ENCODE measurements around the gene MYH14. TPM values are rescaled to one million over a fixed set of nuclear protein-coding genes. Genes with fewer than 3 reads are reported as not detected.

The MYH14 gene
- total and polyA plus RNA-seq, 2 of the 13 experiments (the other 11 are each of a cell fraction or from before 2014, with no cell fraction given), result 5.5 to 5.8 TPM

DNA sequence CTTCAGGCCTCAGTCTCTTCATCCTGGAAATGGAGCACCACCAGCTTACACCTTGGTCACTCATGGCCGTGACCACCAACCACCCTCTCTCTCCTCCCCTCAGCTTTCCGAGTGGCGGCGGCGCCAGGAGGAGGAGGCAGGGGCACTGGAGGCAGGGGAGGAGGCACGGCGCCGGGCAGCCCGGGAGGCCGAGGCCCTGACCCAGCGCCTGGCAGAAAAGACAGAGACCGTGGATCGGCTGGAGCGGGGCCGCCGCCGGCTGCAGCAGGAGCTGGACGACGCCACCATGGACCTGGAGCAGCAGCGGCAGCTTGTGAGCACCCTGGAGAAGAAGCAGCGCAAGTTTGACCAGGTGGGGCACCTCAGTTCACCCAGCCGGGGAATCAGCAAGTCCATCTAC is 78.1 kb downstream of the MYH14 start:
- WGBS (ENCODE audit: low lambda C conversion rate), result 100% methylated on average over 1 of the region's 22 CpGs
- Histone ChIP-seq H3K4me3 (replicated peaks in 1 of 3; ENCODE audit: insufficient read depth in 1 of 3, low read depth in 2 of 3, low read length in 3 of 3) (no peak overlapping the region), H3K79me2 (ENCODE audit: insufficient read depth, low read length) (no peaks in the 10 kb centered on the region), H3K27ac (ENCODE audit: extremely low read length, insufficient read depth, low read length) (no peak overlapping the region), H2AFZ (ENCODE audit: low read length) (no peak overlapping the region), H4K20me1 (ENCODE audit: insufficient read depth, low read length) (no peaks in the 10 kb centered on the region), H3K27me3 (ENCODE audit: control insufficient read depth in 1 of 2, insufficient read depth in 2 of 2, low read length in 2 of 2) (no peaks in the 10 kb centered on the region), H3K36me3 (replicated peaks in 1 of 2; ENCODE audit: control insufficient read depth in 1 of 2, insufficient read depth in 2 of 2, low read length in 2 of 2) (peaks cover 4 to 9% of the 10 kb centered on the region in 2 experiments; a peak in 1 of 5 replicates), H3K9ac (ENCODE audit: insufficient read depth, low read depth, low read length) (no peak overlapping the region), H3K9me3 (ENCODE audit: low read length) (peaks cover 3% of the 10 kb centered on the region; the same call in 1 of the 2 replicates), H3K4me2 (ENCODE audit: low read depth, low read length) (no peak overlapping the region), H3K4me1 (ENCODE audit: insufficient read depth, low read length) (peaks cover 10% of the 10 kb centered on the region)
- no peak for ATAC-seq
- FAIRE-seq, result no peak
- TF ChIP-seq ZNF768 (CRISPR knock-in tag; IDR thresholded peaks at IDR 0.05) (peak; percentile 12; the same call in 1 of the 2 replicates), ZNF333 (CRISPR knock-in tag; IDR thresholded peaks at IDR 0.05; ENCODE audit: borderline replicate concordance) (no peak), ZNF629 (CRISPR knock-in tag; conservative IDR thresholded peaks at IDR 0.05) (peak; percentile 31; the same call in 1 of the 2 replicates)
- ChIA-PET POLR2A (no interaction called here), CTCF (ENCODE audit: low intra/inter-chr PET ratio, low total read pairs) (no interaction called here)
- no TSS peak for BruUV-seq (replicated peaks)
- intact Hi-C loops (cut with micrococcal nuclease; ENCODE audit: unreplicated experiment), result no loop called here
- in situ Hi-C loops (cut with HindIII; ENCODE audit: extremely low pct_ligation_motif_present, low pct_unique_long_range_greater_than_20kb), result no loop called here
- no peak for DNase-seq (ENCODE audit: low spot score)

DNA sequence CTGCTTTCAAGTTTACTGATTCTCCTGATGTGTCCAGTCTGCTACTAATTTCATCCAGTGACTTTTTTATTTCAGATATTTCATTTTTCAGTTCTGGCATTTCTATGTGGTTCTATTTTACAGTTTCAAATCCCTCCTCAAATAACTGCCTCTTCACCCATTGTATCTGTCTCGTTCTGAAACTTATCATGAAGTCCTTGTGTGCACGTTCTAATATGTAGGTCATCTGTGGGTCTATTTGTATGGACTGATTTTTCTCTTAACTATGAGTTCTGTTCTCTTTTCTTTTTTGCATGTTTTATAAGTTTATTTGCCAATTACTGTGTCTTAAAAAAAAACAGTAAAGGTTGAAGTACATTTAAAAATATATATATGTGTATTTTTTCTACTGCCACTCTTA is 82.4 kb downstream of the MYH14 start:
- 87% methylated on average over 2 of the region's 2 CpGs for WGBS (ENCODE audit: low lambda C conversion rate)
- ATAC-seq (no peak), DNase-seq (ENCODE audit: low spot score) (no peak), FAIRE-seq (no peak)
- ChIA-PET POLR2A (no interaction called here), CTCF (ENCODE audit: low intra/inter-chr PET ratio, low total read pairs) (no interaction called here)
- Histone ChIP-seq H3K9ac (ENCODE audit: insufficient read depth, low read depth, low read length) (no peak overlapping the region), H2AFZ (ENCODE audit: low read length) (no peak overlapping the region), H3K9me3 (ENCODE audit: low read length) (peaks cover 3% of the 10 kb centered on the region; the same call in 1 of the 2 replicates), H3K27me3 (ENCODE audit: control insufficient read depth in 1 of 2, insufficient read depth in 2 of 2, low read length in 2 of 2) (no peaks in the 10 kb centered on the region), H4K20me1 (ENCODE audit: insufficient read depth, low read length) (no peaks in the 10 kb centered on the region), H3K36me3 (replicated peaks in 1 of 2; ENCODE audit: control insufficient read depth in 1 of 2, insufficient read depth in 2 of 2, low read length in 2 of 2) (peaks cover 0 to 16% of the 10 kb centered on the region in 2 experiments; a peak in 1 of 5 replicates), H3K4me3 (replicated peaks in 1 of 3; ENCODE audit: insufficient read depth in 1 of 3, low read depth in 2 of 3, low read length in 3 of 3) (no peak overlapping the region), H3K27ac (ENCODE audit: extremely low read length, insufficient read depth, low read length) (no peak overlapping the region), H3K4me1 (ENCODE audit: insufficient read depth, low read length) (no peaks in the 10 kb centered on the region), H3K4me2 (ENCODE audit: low read depth, low read length) (no peak overlapping the region), H3K79me2 (ENCODE audit: insufficient read depth, low read length) (no peaks in the 10 kb centered on the region)
- TF ChIP-seq, protein P1, sequence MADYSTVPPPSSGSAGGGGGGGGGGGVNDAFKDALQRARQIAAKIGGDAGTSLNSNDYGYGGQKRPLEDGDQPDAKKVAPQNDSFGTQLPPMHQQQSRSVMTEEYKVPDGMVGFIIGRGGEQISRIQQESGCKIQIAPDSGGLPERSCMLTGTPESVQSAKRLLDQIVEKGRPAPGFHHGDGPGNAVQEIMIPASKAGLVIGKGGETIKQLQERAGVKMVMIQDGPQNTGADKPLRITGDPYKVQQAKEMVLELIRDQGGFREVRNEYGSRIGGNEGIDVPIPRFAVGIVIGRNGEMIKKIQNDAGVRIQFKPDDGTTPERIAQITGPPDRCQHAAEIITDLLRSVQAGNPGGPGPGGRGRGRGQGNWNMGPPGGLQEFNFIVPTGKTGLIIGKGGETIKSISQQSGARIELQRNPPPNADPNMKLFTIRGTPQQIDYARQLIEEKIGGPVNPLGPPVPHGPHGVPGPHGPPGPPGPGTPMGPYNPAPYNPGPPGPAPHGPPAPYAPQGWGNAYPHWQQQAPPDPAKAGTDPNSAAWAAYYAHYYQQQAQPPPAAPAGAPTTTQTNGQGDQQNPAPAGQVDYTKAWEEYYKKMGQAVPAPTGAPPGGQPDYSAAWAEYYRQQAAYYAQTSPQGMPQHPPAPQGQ (CRISPR knock-in tag; IDR thresholded peaks at IDR 0.05; ENCODE audit: borderline replicate concordance), result no peak
- TF ChIP-seq MAFK (conservative IDR thresholded peaks at IDR 0.05 in 1 of 2, IDR thresholded peaks at IDR 0.05 in 1 of 2; ENCODE audit: low read length in 2 of 2) (no peak), HDAC6 (IDR thresholded peaks at IDR 0.05; ENCODE audit: low read depth, low read length) (no peak), AKAP8 (CRISPR knock-in tag; IDR thresholded peaks at IDR 0.05) (no peak), ZNF451 (CRISPR knock-in tag; IDR thresholded peaks at IDR 0.05) (no peak), ZNF367 (CRISPR knock-in tag; IDR thresholded peaks at IDR 0.05; ENCODE audit: borderline replicate concordance) (no peak)
- intact Hi-C loops (cut with micrococcal nuclease; ENCODE audit: unreplicated experiment) (no loop called here), in situ Hi-C loops (cut with HindIII; ENCODE audit: extremely low pct_ligation_motif_present, low pct_unique_long_range_greater_than_20kb) (no loop called here)
- BruUV-seq (replicated peaks), result no TSS peak
